ENCODE results near the gene WNT11. TPM values are rescaled to one million over a fixed set of nuclear protein-coding genes. Genes with fewer than 3 reads are reported as not detected.
A peak's percentile ranks its signal among the peaks of the same experiment; 100 is the strongest.

The WNT11 gene
- total and polyA plus RNA-seq, 12 donors, result 3.8 to 88.2 (median 32.3) TPM

DNA sequence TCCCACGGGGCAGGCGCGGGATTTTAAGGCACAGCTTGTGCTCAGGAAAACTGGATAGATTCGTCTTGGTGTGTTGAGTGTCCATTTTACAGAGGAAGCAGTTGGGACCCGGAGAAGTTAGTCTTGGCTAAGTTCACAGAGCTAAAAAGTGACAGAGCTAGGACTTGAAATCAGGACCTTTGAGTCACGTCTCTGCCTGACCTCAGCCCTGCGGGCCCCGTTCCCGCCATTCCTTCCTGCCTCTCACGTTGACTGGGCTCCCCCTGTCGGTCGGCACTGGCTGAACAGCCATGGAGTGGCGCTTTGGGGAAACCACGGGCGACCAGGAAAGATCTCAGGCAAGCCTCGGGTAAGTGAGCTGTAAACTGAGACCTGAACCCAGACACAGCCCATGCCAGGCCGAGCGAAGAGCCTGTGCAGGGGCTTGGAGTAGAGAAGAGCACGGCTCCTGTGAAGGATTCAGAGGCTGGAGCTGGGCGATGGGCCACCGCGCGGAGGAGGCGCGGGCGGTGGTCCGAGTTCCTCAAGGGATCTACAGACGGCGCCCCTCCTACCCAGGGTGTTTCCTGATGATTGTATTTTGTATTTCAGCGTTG lies 54.1 kb downstream of the WNT11 start:
- peak overlapping the region in 1 of 4 donors; percentile 54 for H3K4me3 ChIP-seq
- peak; percentile 86 to 95 (median 92) for DNase-seq
- H3K27me3 ChIP-seq, result no peaks in the 10 kb centered on the region
- 23 to 51% (median 29%) methylated on average over 15 to 30 of the region's 30 CpGs for WGBS, 4 donors
- H3K9me3 ChIP-seq (replicated peaks in 1 of 3), result no peaks in the 10 kb centered on the region
- peaks cover 17% of the 10 kb centered on the region in 2 donors for H3K4me1 ChIP-seq (replicated peaks in 1 of 2)
- TF ChIP-seq, protein P1, sequence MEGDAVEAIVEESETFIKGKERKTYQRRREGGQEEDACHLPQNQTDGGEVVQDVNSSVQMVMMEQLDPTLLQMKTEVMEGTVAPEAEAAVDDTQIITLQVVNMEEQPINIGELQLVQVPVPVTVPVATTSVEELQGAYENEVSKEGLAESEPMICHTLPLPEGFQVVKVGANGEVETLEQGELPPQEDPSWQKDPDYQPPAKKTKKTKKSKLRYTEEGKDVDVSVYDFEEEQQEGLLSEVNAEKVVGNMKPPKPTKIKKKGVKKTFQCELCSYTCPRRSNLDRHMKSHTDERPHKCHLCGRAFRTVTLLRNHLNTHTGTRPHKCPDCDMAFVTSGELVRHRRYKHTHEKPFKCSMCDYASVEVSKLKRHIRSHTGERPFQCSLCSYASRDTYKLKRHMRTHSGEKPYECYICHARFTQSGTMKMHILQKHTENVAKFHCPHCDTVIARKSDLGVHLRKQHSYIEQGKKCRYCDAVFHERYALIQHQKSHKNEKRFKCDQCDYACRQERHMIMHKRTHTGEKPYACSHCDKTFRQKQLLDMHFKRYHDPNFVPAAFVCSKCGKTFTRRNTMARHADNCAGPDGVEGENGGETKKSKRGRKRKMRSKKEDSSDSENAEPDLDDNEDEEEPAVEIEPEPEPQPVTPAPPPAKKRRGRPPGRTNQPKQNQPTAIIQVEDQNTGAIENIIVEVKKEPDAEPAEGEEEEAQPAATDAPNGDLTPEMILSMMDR (IDR thresholded peaks at IDR 0.05), result peak; percentile 83 to 98 (median 96)
- no peak for TF ChIP-seq POLR2A (IDR thresholded peaks at IDR 0.05)
- intact Hi-C loops (cut with DNase I), result loop anchor here (5.0 to 10.0 kb wide), 3 partner anchors 255 to 427 kb away; no protein-coding TSS in a partner anchor
- no peaks in the 10 kb centered on the region for H3K36me3 ChIP-seq (replicated peaks in 1 of 2)
- H3K27ac ChIP-seq, result no peak overlapping the region

DNA sequence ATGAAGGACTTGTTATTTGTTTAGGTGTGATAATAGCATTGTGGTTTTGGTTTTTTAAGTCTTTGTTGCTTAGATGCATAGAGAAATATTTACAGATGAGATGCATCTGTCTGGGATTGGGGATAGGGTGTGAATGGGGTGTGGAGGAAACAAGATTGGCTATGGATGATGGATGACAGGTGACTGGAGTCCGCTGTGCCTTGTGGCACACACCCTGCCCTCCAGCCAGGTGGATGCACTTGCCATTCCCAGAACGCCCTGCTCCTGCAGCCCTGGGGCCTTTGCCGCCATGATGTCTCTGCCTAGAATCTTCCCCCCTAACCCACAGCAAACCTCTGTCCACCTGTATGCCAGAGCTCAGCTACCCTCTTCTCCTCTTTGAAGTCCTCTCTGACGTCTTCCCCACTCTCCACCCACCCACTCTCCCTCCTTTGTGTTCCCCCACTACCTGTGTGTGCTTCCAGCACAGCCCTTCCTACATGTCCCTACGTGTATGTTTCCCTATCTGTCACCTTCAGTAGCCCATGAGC lies 54.7 kb downstream of the WNT11 start:
- WGBS, 4 donors, result 81 to 89% (median 85%) methylated on average over 5 of the region's 5 CpGs
- H3K27ac ChIP-seq, result no peak overlapping the region
- no peaks in the 10 kb centered on the region for H3K36me3 ChIP-seq (replicated peaks in 1 of 2)
- no peaks in the 10 kb centered on the region for H3K9me3 ChIP-seq (replicated peaks in 1 of 3)
- no peak overlapping the region for H3K4me3 ChIP-seq
- intact Hi-C loops (cut with DNase I), result loop anchor here (5.0 to 10.0 kb wide), 3 partner anchors 254 to 427 kb away; no protein-coding TSS in a partner anchor
- H3K27me3 ChIP-seq, result no peaks in the 10 kb centered on the region
- peaks cover 17% of the 10 kb centered on the region in 2 donors for H3K4me1 ChIP-seq (replicated peaks in 1 of 2)
- TF ChIP-seq, protein P1 (IDR thresholded peaks at IDR 0.05), result no peak
- TF ChIP-seq POLR2A (IDR thresholded peaks at IDR 0.05), result no peak
- DNase-seq, result peak in 1 of 7 donors; percentile 11

DNA sequence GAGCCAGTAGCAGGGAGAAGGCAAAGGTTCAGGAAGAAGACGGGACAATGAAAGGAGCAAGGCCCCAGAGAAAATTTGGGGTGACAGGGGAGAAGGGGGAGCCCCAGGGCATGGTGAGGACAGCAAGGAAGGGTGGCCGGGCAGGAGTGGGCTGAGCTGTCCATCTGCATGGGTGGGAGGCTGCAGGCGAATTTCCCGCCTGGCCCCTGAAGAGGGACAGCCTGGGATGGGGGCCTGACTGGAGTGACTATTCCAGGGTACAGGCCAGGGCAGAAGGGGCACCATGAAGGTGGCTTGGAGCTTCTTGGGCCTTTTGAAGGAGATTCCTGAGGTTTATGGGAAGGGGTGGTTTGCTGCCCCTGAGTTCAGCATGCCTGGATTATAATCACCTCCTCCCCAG lies 56.2 kb downstream of the WNT11 start:
- Histone ChIP-seq H3K4me3 (no peak overlapping the region), H3K4me1 (replicated peaks in 1 of 2) (peaks cover 17% of the 10 kb centered on the region in 2 donors), H3K27me3 (no peaks in the 10 kb centered on the region), H3K9me3 (replicated peaks in 1 of 3) (no peaks in the 10 kb centered on the region), H3K27ac (no peak overlapping the region), H3K36me3 (replicated peaks in 1 of 2) (no peaks in the 10 kb centered on the region)
- TF ChIP-seq, protein P1 (IDR thresholded peaks at IDR 0.05), result no peak
- no peak for TF ChIP-seq POLR2A (IDR thresholded peaks at IDR 0.05)
- peak in 1 of 7 donors; percentile 7 for DNase-seq
- 91 to 98% (median 95%) methylated on average over 4 of the region's 4 CpGs for WGBS, 4 donors
- intact Hi-C loops (cut with DNase I), result loop anchor here (5.0 to 10.0 kb wide), 3 partner anchors 253 to 425 kb away; no protein-coding TSS in a partner anchor

DNA sequence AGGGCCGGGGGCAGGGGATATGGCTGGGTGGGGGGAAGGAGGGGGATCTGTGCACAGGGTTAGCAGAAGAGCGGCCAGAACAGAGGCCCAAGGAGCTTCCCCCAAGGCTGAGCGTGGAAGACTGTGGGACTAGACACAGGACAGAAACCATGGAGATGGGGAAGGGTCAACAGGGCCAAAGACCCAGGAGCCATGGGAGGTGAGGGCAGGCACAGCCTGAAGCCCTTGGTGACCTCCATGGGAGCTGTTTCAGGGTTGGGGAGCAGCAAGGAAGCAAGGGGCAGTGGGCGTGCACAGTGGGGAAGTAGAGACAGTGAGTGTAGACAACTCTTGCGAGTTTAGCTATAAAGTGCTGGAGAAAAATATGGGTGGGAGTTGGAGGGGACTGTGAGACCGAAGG lies 56.6 kb downstream of the WNT11 start:
- Histone ChIP-seq H3K27me3 (no peaks in the 10 kb centered on the region), H3K36me3 (replicated peaks in 1 of 2) (no peaks in the 10 kb centered on the region), H3K4me1 (replicated peaks in 1 of 2) (peaks cover 17% of the 10 kb centered on the region in 2 donors), H3K9me3 (replicated peaks in 1 of 3) (no peaks in the 10 kb centered on the region), H3K27ac (no peak overlapping the region), H3K4me3 (no peak overlapping the region)
- DNase-seq, result no peak
- intact Hi-C loops (cut with DNase I), result loop anchor here (5.0 to 10.0 kb wide), 3 partner anchors 252 to 425 kb away; no protein-coding TSS in a partner anchor
- 87 to 96% (median 96%) methylated on average over 6 of the region's 6 CpGs for WGBS, 4 donors
- TF ChIP-seq, protein P1 (IDR thresholded peaks at IDR 0.05), result no peak
- no peak for TF ChIP-seq POLR2A (IDR thresholded peaks at IDR 0.05)

All from adrenal gland (tissue), 12 donors.